HL-60 (cell line): ENCODE results near the gene RRP1.
A peak's percentile ranks its signal among the peaks of the same experiment; 100 is the strongest.

Experiments used
- DNase-seq, 2 experiments: peaks; one replicate each; pipeline ENCODE4 v3.0.0-alpha.2; 2010 to 2020; ENCODE audit warnings: low read depth in 1 of 2, low spot score in 1 of 2
- H3K27ac ChIP-seq: fragments of 250-450 bp; sonication (Bioruptor Pico); replicated peaks from 2 replicates; pipeline ENCODE4 v1.5.1; 2020; ENCODE audit warnings: mild to moderate bottlenecking, moderate library complexity
- H3K27me3 ChIP-seq: fragments of 250-450 bp; sonication (Bioruptor Pico); 2 replicates; pipeline ENCODE4 v1.5.1; 2021; ENCODE audit warnings: mild to moderate bottlenecking, moderate library complexity; ENCODE audit not compliant: insufficient read depth, poor library complexity, severe bottlenecking
- H3K4me3 ChIP-seq: replicated peaks from 2 replicates; pipeline ENCODE4 v1.5.1; 2011; ENCODE audit warnings: mild to moderate bottlenecking, control low read depth, low read length; ENCODE audit not compliant: insufficient read depth
- GABPA ChIP-seq: IDR thresholded peaks from 2 replicates; pipeline ENCODE4 v1.6.1; 2012; ENCODE audit warnings: low read depth
- POLR2AphosphoS5 ChIP-seq: IDR thresholded peaks from 2 replicates; pipeline ENCODE4 v1.6.1; 2012; ENCODE audit warnings: low read depth
- SPI1 ChIP-seq: IDR thresholded peaks from 2 replicates; pipeline ENCODE4 v1.6.1; 2012; ENCODE audit warnings: low read depth, mild to moderate bottlenecking, borderline replicate concordance
- TF ChIP-seq, protein P1 (sequence below): IDR thresholded peaks from one replicate; pipeline ENCODE4 v1.5.1; 2011; ENCODE audit warnings: low read length, control low read depth, inconsistent platforms; ENCODE audit not compliant: insufficient read depth
- TF ChIP-seq, protein P2 (sequence below): IDR thresholded peaks from 2 replicates; pipeline ENCODE4 v1.6.1; 2012; ENCODE audit warnings: low read depth; ENCODE audit not compliant: insufficient replicate concordance

The RRP1 gene

DNA sequence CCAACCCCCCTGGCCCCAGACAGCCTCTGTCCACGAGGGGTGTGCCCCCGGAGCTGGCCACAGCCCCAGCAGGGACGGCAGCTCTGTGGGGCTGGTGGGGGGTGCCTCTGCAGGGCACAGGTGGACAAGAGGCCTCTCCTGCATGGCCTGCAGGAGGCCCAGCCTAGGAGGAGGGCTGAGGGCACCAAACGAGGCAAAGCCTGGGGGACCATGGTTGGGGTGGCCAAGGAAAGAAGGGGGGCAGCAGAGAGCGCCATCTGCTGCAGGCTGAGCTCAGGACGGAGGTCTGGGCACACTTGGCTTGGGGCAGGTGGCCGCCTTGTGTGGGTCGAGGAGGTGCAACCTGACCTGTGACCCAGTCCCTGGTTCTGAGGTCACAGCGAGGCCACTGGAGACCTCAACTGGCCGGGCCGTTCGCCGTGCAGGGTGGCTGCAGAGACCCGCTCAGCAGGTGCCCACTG, 27.3 kb downstream of the RRP1 start:
- H3K4me3 ChIP-seq: no peak overlapping the region
- no peaks in the 10 kb centered on the region for H3K27me3 ChIP-seq
- no peak for DNase-seq
- TF ChIP-seq GABPA: no peak
- TF ChIP-seq SPI1: no peak
- TF ChIP-seq, protein P1, sequence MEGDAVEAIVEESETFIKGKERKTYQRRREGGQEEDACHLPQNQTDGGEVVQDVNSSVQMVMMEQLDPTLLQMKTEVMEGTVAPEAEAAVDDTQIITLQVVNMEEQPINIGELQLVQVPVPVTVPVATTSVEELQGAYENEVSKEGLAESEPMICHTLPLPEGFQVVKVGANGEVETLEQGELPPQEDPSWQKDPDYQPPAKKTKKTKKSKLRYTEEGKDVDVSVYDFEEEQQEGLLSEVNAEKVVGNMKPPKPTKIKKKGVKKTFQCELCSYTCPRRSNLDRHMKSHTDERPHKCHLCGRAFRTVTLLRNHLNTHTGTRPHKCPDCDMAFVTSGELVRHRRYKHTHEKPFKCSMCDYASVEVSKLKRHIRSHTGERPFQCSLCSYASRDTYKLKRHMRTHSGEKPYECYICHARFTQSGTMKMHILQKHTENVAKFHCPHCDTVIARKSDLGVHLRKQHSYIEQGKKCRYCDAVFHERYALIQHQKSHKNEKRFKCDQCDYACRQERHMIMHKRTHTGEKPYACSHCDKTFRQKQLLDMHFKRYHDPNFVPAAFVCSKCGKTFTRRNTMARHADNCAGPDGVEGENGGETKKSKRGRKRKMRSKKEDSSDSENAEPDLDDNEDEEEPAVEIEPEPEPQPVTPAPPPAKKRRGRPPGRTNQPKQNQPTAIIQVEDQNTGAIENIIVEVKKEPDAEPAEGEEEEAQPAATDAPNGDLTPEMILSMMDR: no peak
- no peak for TF ChIP-seq POLR2AphosphoS5
- TF ChIP-seq, protein P2, sequence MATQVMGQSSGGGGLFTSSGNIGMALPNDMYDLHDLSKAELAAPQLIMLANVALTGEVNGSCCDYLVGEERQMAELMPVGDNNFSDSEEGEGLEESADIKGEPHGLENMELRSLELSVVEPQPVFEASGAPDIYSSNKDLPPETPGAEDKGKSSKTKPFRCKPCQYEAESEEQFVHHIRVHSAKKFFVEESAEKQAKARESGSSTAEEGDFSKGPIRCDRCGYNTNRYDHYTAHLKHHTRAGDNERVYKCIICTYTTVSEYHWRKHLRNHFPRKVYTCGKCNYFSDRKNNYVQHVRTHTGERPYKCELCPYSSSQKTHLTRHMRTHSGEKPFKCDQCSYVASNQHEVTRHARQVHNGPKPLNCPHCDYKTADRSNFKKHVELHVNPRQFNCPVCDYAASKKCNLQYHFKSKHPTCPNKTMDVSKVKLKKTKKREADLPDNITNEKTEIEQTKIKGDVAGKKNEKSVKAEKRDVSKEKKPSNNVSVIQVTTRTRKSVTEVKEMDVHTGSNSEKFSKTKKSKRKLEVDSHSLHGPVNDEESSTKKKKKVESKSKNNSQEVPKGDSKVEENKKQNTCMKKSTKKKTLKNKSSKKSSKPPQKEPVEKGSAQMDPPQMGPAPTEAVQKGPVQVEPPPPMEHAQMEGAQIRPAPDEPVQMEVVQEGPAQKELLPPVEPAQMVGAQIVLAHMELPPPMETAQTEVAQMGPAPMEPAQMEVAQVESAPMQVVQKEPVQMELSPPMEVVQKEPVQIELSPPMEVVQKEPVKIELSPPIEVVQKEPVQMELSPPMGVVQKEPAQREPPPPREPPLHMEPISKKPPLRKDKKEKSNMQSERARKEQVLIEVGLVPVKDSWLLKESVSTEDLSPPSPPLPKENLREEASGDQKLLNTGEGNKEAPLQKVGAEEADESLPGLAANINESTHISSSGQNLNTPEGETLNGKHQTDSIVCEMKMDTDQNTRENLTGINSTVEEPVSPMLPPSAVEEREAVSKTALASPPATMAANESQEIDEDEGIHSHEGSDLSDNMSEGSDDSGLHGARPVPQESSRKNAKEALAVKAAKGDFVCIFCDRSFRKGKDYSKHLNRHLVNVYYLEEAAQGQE: no peak
- no peak overlapping the region for H3K27ac ChIP-seq

DNA sequence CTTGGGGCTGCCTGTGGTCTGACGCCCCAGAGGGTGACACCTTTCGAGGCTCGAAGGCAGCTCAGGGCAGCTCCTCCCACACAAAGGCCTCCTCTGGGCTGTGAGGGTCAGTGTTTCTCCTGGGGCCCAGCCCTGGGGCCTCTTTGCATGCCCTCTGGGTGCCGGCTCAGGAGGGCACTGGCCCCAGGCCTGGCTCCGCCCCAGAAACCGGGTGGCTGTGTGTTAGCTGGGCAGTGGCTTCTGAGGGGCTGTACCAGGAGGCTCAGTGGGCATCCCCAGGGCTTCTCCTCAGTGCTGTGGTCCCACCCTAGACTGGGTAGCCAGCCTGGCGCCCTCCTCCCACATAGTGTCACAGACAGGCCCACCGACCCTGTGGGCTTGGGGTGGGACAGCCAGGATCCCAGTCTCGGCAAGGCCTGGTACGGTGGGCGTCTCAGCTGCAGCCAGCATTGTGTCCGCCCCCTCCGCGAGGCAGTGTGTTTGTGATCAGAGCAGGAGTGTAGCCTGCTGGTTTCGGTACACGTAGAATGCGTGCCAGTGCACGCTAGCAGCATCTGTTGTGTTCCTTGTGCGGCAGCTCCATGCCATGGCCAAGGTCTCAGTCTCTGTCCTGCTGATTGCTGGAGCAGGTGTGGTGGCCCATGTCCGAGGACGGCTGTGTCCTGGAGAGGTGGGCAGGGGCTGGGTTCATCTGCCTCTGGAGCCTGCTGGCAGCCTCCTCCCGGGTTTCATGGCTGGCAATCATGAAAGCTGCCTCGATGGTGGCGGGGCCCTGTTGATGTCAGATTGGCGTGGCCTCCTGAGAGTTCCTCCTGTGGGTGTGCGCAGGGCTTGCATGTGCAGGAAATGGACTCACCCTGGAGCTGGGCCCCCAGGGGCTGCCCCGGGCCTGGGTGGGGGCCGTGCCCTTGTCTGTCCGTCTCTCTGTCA, 28.0 kb downstream of the RRP1 start:
- H3K27me3 ChIP-seq: no peaks in the 10 kb centered on the region
- DNase-seq: no peak
- no peak for TF ChIP-seq SPI1
- TF ChIP-seq, protein P2: no peak
- H3K4me3 ChIP-seq: no peak overlapping the region
- H3K27ac ChIP-seq: peak overlapping the region; percentile 31; the same call in 1 of the 2 replicates

GRCh38 chr21:43818685-43819084, 29.3 kb downstream of the RRP1 start:
- Histone ChIP-seq H3K27ac (peak overlapping the region; percentile 43), H3K27me3 (no peaks in the 10 kb centered on the region), H3K4me3 (no peak overlapping the region)
- peak in 1 of 2 experiments; percentile 66 for DNase-seq
- 0 out of 2 replicates have a peak, but pooled peaks have one; percentile 31 for TF ChIP-seq GABPA
- TF ChIP-seq POLR2AphosphoS5: no peak
- TF ChIP-seq SPI1: peak; percentile 66; the same call in 1 of the 2 replicates

- Histone ChIP-seq H3K27me3 (no peaks in the 10 kb centered on the region), H3K4me3 (no peak overlapping the region), H3K27ac (no peak overlapping the region)
- DNase-seq: no peak
- TF ChIP-seq, protein P1: no peak
- TF ChIP-seq, protein P2: no peak
- TF ChIP-seq GABPA (no peak), POLR2AphosphoS5 (no peak), SPI1 (no peak)
These were observed 30.4 kb downstream of the RRP1 start for GRCh38 chr21:43819511-43820405.
